ENCODE measurements around the gene PPP1R14C. TPM values are rescaled to one million over a fixed set of nuclear protein-coding genes. Genes with fewer than 3 reads are reported as not detected.

The PPP1R14C gene
- total and polyA plus RNA-seq, 2 donors (not counting 3 experiments of a cell fraction or from before 2014, with no cell fraction given) = not detected

DNA sequence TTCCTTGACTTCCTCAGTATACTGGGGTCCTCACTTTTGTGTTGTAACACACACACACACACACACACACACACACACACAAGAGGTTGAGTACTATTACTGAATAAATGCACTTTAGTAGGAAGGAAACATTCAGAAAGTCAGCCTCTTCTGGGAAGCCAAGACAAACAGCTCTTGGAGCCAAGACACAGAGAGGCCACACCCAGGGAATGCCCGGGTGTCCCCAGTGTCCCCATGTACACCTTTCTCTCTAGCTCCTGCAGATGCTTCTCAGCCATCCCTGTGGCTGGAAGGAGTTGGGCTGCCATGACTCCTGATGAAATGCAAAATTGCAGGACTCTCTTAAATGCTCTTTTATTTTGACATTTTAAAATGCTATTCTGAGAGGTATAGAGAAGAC is 70.5 kb downstream of the PPP1R14C start:
- BruUV-seq (replicated peaks) = no TSS peak
- no peaks in the 10 kb centered on the region for H3K4me1 ChIP-seq (ENCODE audit: control insufficient read depth, extremely low read depth, insufficient read depth, low read length)
- intact Hi-C loops (cut with micrococcal nuclease) = no loop called here
- no peaks in the 10 kb centered on the region for H3K36me3 ChIP-seq (ENCODE audit: control insufficient read depth in 2 of 2, extremely low read depth in 1 of 2, insufficient read depth in 2 of 2, low read length in 2 of 2)
- CTCF ChIA-PET = interaction anchor here (1.1 kb wide), 1 partner anchor 7 kb away, joined by 3 read pairs; no protein-coding TSS in a partner anchor
- H3K4me3 ChIP-seq (replicated peaks in 1 of 3; ENCODE audit: insufficient read depth in 1 of 3, low read depth in 1 of 3, low read length in 3 of 3) = no peak overlapping the region
- TF ChIP-seq EZH2 (IDR thresholded peaks at IDR 0.05; ENCODE audit: borderline replicate concordance, low read depth, low read length, severe bottlenecking) = no peak
- TF ChIP-seq, protein P1, sequence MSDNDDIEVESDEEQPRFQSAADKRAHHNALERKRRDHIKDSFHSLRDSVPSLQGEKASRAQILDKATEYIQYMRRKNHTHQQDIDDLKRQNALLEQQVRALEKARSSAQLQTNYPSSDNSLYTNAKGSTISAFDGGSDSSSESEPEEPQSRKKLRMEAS (IDR thresholded peaks at IDR 0.05; ENCODE audit: insufficient read depth, insufficient read length) = no peak
- no peak for TF ChIP-seq FOS (IDR thresholded peaks at IDR 0.05; ENCODE audit: borderline replicate concordance, insufficient read depth, low read length)
- no peak for TF ChIP-seq MYC (IDR thresholded peaks at IDR 0.05; ENCODE audit: low read depth, low read length)
- no peak for TF ChIP-seq GATA2 (IDR thresholded peaks at IDR 0.05; ENCODE audit: insufficient read depth, insufficient read length, low read depth, low read length)
- TF ChIP-seq POLR2A (IDR thresholded peaks at IDR 0.05; ENCODE audit: low read depth, low read length) = no peak
- TF ChIP-seq JUN (IDR thresholded peaks at IDR 0.05; ENCODE audit: borderline replicate concordance, insufficient read depth, insufficient read length, low read depth) = no peak
- TF ChIP-seq, protein P2, sequence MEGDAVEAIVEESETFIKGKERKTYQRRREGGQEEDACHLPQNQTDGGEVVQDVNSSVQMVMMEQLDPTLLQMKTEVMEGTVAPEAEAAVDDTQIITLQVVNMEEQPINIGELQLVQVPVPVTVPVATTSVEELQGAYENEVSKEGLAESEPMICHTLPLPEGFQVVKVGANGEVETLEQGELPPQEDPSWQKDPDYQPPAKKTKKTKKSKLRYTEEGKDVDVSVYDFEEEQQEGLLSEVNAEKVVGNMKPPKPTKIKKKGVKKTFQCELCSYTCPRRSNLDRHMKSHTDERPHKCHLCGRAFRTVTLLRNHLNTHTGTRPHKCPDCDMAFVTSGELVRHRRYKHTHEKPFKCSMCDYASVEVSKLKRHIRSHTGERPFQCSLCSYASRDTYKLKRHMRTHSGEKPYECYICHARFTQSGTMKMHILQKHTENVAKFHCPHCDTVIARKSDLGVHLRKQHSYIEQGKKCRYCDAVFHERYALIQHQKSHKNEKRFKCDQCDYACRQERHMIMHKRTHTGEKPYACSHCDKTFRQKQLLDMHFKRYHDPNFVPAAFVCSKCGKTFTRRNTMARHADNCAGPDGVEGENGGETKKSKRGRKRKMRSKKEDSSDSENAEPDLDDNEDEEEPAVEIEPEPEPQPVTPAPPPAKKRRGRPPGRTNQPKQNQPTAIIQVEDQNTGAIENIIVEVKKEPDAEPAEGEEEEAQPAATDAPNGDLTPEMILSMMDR (IDR thresholded peaks at IDR 0.05; ENCODE audit: extremely low read depth in 1 of 2, insufficient read depth in 1 of 2, low read depth in 1 of 2, low read length in 2 of 2) = no peak
- H4K20me1 ChIP-seq (replicated peaks; ENCODE audit: control insufficient read depth, extremely low read depth, insufficient read depth, low read length) = no peaks in the 10 kb centered on the region
- no peaks in the 10 kb centered on the region for H3K9me1 ChIP-seq (replicated peaks; ENCODE audit: control insufficient read depth, extremely low read depth, insufficient read depth, low read length)
- no peaks in the 10 kb centered on the region for H3K9me3 ChIP-seq (replicated peaks; ENCODE audit: control insufficient read depth, insufficient read depth, low read length)
- H3K27ac ChIP-seq (ENCODE audit: insufficient read depth, low read depth, low read length) = no peak overlapping the region
- H2AFZ ChIP-seq (ENCODE audit: low read depth, low read length) = no peak overlapping the region
- FAIRE-seq = no peak
- H3K27me3 ChIP-seq (ENCODE audit: control insufficient read depth in 2 of 2, insufficient read depth in 2 of 2, low read length in 2 of 2) = no peaks in the 10 kb centered on the region
- no peaks in the 10 kb centered on the region for H3K79me2 ChIP-seq (ENCODE audit: control insufficient read depth, insufficient read depth, low read length)
- POLR2A ChIA-PET = no interaction called here
- H3K9ac ChIP-seq (replicated peaks; ENCODE audit: extremely low read depth, insufficient read depth, low read length) = no peak overlapping the region
- no peak for DNase-seq (ENCODE audit: low read depth, low spot score)
- dilution Hi-C loops (cut with MboI; ENCODE audit: extremely low pct_ligation_motif_present, low sequenced_read_pairs) = no loop called here
- H3K4me2 ChIP-seq (ENCODE audit: insufficient read depth, low read length) = no peak overlapping the region

Data from endothelial cell of umbilical vein (primary cell).